ENCODE results near the gene BACE2. TPM values are rescaled to one million over a fixed set of nuclear protein-coding genes. Genes with fewer than 3 reads are reported as not detected.
A peak's percentile ranks its signal among the peaks of the same experiment; 100 is the strongest.

The BACE2 gene
- total and polyA plus RNA-seq, 2 of the 13 experiments (the other 11 are each of a cell fraction or from before 2014, with no cell fraction given), result 0.07 to 0.11 TPM

DNA sequence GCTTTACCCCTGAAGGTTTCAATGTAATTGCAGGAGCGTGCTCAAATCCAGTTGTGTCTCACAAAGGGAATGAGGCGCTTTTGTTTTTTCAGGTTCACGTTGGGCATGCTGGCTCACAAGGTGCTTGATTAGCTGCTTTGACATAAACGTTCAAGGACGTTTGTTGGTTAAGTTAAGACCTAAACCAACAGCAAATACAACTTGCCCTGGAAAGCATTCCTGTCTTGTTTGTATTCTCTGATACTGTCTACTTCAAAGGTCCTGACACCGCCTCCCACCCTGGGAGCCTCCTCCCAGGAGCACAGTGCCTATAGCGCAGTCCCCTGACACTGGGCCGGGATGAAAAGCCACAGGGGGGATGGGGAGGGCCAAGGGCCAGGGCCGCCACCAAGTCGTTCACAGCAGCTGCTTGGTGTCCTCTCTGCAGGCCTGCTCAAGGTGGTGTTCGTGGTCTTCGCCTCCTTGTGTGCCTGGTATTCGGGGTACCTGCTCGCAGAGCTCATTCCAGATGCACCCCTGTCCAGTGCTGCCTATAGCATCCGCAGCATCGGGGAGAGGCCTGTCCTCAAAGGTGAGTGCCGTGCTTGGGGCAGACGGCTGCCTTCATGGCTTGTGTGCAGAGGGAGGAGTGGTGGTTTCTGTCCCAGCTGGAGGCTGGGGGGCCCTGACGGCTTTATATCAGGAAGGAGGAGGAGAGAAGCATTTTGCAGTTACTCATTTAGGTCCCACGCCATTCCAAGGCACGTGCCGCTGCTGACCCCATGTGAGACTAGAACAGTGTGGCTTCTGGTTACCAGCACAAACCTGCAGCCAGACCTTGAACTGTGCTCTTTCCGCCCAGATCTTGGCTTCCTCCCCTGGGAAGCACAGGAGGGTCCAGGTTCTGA is 154.8 kb downstream of the BACE2 start (continued):
- TF ChIP-seq, protein P1, sequence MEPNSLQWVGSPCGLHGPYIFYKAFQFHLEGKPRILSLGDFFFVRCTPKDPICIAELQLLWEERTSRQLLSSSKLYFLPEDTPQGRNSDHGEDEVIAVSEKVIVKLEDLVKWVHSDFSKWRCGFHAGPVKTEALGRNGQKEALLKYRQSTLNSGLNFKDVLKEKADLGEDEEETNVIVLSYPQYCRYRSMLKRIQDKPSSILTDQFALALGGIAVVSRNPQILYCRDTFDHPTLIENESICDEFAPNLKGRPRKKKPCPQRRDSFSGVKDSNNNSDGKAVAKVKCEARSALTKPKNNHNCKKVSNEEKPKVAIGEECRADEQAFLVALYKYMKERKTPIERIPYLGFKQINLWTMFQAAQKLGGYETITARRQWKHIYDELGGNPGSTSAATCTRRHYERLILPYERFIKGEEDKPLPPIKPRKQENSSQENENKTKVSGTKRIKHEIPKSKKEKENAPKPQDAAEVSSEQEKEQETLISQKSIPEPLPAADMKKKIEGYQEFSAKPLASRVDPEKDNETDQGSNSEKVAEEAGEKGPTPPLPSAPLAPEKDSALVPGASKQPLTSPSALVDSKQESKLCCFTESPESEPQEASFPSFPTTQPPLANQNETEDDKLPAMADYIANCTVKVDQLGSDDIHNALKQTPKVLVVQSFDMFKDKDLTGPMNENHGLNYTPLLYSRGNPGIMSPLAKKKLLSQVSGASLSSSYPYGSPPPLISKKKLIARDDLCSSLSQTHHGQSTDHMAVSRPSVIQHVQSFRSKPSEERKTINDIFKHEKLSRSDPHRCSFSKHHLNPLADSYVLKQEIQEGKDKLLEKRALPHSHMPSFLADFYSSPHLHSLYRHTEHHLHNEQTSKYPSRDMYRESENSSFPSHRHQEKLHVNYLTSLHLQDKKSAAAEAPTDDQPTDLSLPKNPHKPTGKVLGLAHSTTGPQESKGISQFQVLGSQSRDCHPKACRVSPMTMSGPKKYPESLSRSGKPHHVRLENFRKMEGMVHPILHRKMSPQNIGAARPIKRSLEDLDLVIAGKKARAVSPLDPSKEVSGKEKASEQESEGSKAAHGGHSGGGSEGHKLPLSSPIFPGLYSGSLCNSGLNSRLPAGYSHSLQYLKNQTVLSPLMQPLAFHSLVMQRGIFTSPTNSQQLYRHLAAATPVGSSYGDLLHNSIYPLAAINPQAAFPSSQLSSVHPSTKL (CRISPR knock-in tag; IDR thresholded peaks at IDR 0.05), result peak; percentile 95
- no peak; the same call in 1 of the 2 replicates for TF ChIP-seq SSRP1 (CRISPR knock-in tag; IDR thresholded peaks at IDR 0.05)
- peak; percentile 66; the same call in 1 of the 2 replicates for TF ChIP-seq ZNF776 (CRISPR knock-in tag; IDR thresholded peaks at IDR 0.05)
- TF ChIP-seq, protein P2, sequence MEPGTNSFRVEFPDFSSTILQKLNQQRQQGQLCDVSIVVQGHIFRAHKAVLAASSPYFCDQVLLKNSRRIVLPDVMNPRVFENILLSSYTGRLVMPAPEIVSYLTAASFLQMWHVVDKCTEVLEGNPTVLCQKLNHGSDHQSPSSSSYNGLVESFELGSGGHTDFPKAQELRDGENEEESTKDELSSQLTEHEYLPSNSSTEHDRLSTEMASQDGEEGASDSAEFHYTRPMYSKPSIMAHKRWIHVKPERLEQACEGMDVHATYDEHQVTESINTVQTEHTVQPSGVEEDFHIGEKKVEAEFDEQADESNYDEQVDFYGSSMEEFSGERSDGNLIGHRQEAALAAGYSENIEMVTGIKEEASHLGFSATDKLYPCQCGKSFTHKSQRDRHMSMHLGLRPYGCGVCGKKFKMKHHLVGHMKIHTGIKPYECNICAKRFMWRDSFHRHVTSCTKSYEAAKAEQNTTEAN (CRISPR knock-in tag; conservative IDR thresholded peaks at IDR 0.05), result 0 out of 2 replicates have a peak, but pooled peaks have one; percentile 66
- no peak for TF ChIP-seq ZNF850 (CRISPR knock-in tag; conservative IDR thresholded peaks at IDR 0.05)
- peak; percentile 91 for TF ChIP-seq TARDBP (CRISPR knock-in tag; IDR thresholded peaks at IDR 0.05)
- TF ChIP-seq ZNF839 (CRISPR knock-in tag; IDR thresholded peaks at IDR 0.05; ENCODE audit: borderline replicate concordance), result peak; percentile 76; the same call in 1 of the 2 replicates
- TF ChIP-seq RCOR2 (CRISPR knock-in tag; IDR thresholded peaks at IDR 0.05), result peak; percentile 48
- TF ChIP-seq RXRB (CRISPR knock-in tag; IDR thresholded peaks at IDR 0.05; ENCODE audit: borderline replicate concordance), result peak; percentile 85
- TF ChIP-seq, protein P3, sequence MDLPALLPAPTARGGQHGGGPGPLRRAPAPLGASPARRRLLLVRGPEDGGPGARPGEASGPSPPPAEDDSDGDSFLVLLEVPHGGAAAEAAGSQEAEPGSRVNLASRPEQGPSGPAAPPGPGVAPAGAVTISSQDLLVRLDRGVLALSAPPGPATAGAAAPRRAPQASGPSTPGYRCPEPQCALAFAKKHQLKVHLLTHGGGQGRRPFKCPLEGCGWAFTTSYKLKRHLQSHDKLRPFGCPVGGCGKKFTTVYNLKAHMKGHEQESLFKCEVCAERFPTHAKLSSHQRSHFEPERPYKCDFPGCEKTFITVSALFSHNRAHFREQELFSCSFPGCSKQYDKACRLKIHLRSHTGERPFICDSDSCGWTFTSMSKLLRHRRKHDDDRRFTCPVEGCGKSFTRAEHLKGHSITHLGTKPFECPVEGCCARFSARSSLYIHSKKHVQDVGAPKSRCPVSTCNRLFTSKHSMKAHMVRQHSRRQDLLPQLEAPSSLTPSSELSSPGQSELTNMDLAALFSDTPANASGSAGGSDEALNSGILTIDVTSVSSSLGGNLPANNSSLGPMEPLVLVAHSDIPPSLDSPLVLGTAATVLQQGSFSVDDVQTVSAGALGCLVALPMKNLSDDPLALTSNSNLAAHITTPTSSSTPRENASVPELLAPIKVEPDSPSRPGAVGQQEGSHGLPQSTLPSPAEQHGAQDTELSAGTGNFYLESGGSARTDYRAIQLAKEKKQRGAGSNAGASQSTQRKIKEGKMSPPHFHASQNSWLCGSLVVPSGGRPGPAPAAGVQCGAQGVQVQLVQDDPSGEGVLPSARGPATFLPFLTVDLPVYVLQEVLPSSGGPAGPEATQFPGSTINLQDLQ (CRISPR knock-in tag; IDR thresholded peaks at IDR 0.05), result no peak
- TF ChIP-seq ZNF772 (CRISPR knock-in tag; IDR thresholded peaks at IDR 0.05), result peak; percentile 73; the same call in 1 of the 2 replicates
- TF ChIP-seq, protein P4, sequence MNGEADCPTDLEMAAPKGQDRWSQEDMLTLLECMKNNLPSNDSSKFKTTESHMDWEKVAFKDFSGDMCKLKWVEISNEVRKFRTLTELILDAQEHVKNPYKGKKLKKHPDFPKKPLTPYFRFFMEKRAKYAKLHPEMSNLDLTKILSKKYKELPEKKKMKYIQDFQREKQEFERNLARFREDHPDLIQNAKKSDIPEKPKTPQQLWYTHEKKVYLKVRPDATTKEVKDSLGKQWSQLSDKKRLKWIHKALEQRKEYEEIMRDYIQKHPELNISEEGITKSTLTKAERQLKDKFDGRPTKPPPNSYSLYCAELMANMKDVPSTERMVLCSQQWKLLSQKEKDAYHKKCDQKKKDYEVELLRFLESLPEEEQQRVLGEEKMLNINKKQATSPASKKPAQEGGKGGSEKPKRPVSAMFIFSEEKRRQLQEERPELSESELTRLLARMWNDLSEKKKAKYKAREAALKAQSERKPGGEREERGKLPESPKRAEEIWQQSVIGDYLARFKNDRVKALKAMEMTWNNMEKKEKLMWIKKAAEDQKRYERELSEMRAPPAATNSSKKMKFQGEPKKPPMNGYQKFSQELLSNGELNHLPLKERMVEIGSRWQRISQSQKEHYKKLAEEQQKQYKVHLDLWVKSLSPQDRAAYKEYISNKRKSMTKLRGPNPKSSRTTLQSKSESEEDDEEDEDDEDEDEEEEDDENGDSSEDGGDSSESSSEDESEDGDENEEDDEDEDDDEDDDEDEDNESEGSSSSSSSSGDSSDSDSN (CRISPR knock-in tag; IDR thresholded peaks at IDR 0.05), result peak; percentile 85
- no peak; the same call in 1 of the 2 replicates for TF ChIP-seq IRX3 (CRISPR knock-in tag; IDR thresholded peaks at IDR 0.05; ENCODE audit: borderline replicate concordance, low read depth)
- TF ChIP-seq, protein P5, sequence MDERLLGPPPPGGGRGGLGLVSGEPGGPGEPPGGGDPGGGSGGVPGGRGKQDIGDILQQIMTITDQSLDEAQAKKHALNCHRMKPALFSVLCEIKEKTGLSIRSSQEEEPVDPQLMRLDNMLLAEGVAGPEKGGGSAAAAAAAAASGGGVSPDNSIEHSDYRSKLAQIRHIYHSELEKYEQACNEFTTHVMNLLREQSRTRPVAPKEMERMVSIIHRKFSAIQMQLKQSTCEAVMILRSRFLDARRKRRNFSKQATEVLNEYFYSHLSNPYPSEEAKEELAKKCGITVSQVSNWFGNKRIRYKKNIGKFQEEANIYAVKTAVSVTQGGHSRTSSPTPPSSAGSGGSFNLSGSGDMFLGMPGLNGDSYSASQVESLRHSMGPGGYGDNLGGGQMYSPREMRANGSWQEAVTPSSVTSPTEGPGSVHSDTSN (CRISPR knock-in tag; IDR thresholded peaks at IDR 0.05), result peak; percentile 54
- peak; percentile 95; the same call in 1 of the 2 replicates for TF ChIP-seq NKX3-1 (CRISPR knock-in tag; IDR thresholded peaks at IDR 0.05)
- TF ChIP-seq KDM5A (IDR thresholded peaks at IDR 0.05; ENCODE audit: borderline replicate concordance, low read length), result peak; percentile 21; the same call in 1 of the 2 replicates
- no peak for TF ChIP-seq RNF2 (conservative IDR thresholded peaks at IDR 0.05; ENCODE audit: low read depth)
